ENCODE data around the gene ZNF740. TPM values are rescaled to one million over a fixed set of nuclear protein-coding genes. Genes with fewer than 3 reads are reported as not detected.
A peak's percentile ranks its signal among the peaks of the same experiment; 100 is the strongest.

ZNF740 gene
- total RNA-seq, 1 experiment from 2014 or later, result 35.8 TPM

DNA sequence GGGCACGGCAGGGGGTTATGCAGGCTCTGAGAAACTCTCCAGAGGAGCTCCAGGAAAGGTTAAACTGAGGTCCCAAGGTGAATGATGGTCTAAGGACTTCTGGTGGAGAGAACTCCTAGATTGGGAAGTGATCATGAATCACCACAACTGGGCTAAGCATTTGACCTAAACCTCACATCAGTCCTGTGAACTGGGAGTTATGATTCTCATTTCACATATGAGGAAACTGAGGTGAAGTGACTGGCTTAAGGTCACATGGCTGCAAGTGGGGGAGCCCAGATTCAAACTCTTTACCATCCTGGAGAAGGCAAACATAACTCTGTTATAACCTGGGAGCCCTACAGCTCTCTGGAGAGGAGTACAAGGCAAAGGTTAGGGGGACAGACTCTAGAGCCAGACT lies 47.3 kb downstream of the ZNF740 start:
- POLR2A ChIA-PET, result no interaction called here
- Mint-ChIP-seq H3K27ac (ENCODE audit: unreplicated experiment) (no peak overlapping the region), H3K27me3 (ENCODE audit: insufficient read depth, unreplicated experiment) (no peaks in the 10 kb centered on the region), H3K9me3 (ENCODE audit: unreplicated experiment) (no peaks in the 10 kb centered on the region), H3K36me3 (ENCODE audit: insufficient read depth, unreplicated experiment) (no peaks in the 10 kb centered on the region), H3K4me1 (ENCODE audit: low read depth, unreplicated experiment) (peaks cover 36% of the 10 kb centered on the region), H3K4me3 (ENCODE audit: unreplicated experiment) (no peak overlapping the region)
- Histone ChIP-seq H3K9me3 (no peaks in the 10 kb centered on the region), H3K4me3 (ENCODE audit: low read depth, low read length) (no peak overlapping the region), H3K36me3 (ENCODE audit: control insufficient read depth, insufficient read depth, low read length) (no peaks in the 10 kb centered on the region), H3K27me3 (replicated peaks; ENCODE audit: control insufficient read depth, insufficient read depth, low read length) (no peaks in the 10 kb centered on the region), H3K4me1 (peaks cover 30% of the 10 kb centered on the region)
- CTCF ChIA-PET, result no interaction called here
- intact Hi-C loops (cut with micrococcal nuclease; ENCODE audit: unreplicated experiment), result no loop called here
- no peak for DNase-seq
- TF ChIP-seq, protein P1, sequence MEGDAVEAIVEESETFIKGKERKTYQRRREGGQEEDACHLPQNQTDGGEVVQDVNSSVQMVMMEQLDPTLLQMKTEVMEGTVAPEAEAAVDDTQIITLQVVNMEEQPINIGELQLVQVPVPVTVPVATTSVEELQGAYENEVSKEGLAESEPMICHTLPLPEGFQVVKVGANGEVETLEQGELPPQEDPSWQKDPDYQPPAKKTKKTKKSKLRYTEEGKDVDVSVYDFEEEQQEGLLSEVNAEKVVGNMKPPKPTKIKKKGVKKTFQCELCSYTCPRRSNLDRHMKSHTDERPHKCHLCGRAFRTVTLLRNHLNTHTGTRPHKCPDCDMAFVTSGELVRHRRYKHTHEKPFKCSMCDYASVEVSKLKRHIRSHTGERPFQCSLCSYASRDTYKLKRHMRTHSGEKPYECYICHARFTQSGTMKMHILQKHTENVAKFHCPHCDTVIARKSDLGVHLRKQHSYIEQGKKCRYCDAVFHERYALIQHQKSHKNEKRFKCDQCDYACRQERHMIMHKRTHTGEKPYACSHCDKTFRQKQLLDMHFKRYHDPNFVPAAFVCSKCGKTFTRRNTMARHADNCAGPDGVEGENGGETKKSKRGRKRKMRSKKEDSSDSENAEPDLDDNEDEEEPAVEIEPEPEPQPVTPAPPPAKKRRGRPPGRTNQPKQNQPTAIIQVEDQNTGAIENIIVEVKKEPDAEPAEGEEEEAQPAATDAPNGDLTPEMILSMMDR (IDR thresholded peaks at IDR 0.05; ENCODE audit: insufficient read depth in 1 of 2, low read depth in 1 of 2, low read length in 1 of 2, severe bottlenecking in 1 of 2, unreplicated experiment in 1 of 2), result no peak
- BruUV-seq (replicated peaks), result no TSS peak

DNA sequence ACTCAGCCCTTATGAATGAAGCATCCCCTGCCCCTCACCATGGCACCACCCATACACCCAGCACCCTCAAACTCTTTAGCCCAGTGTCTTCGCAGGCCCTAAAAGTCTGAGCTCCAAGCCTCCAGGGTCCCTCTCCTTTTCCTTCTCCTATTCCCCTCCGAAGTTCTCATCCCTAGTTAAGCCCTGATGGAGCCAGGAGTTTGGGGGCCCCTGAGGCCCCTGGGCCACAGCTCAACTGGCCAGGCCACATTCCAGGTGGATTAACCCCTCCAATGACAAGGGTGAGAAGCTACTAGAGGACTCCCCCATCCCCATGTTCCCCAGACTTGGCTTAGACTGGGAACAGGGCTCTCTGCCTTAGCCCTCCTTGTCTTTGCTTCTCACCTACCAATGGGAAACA lies 48.9 kb downstream of the ZNF740 start:
- H3K27me3 ChIP-seq (replicated peaks; ENCODE audit: control insufficient read depth, insufficient read depth, low read length), result no peaks in the 10 kb centered on the region
- ChIA-PET POLR2A (no interaction called here), CTCF (no interaction called here)
- Mint-ChIP-seq H3K4me3 (ENCODE audit: unreplicated experiment) (peak overlapping the region; percentile 26), H3K27me3 (ENCODE audit: insufficient read depth, unreplicated experiment) (no peaks in the 10 kb centered on the region), H3K27ac (ENCODE audit: unreplicated experiment) (no peak overlapping the region), H3K36me3 (ENCODE audit: insufficient read depth, unreplicated experiment) (no peaks in the 10 kb centered on the region), H3K9me3 (ENCODE audit: unreplicated experiment) (no peaks in the 10 kb centered on the region), H3K4me1 (ENCODE audit: low read depth, unreplicated experiment) (peaks cover 33% of the 10 kb centered on the region)
- H3K4me3 ChIP-seq (ENCODE audit: low read depth, low read length), result no peak overlapping the region
- H3K9me3 ChIP-seq, result no peaks in the 10 kb centered on the region
- TF ChIP-seq, protein P1 (IDR thresholded peaks at IDR 0.05; ENCODE audit: insufficient read depth in 1 of 2, low read depth in 1 of 2, low read length in 1 of 2, severe bottlenecking in 1 of 2, unreplicated experiment in 1 of 2), result no peak
- intact Hi-C loops (cut with micrococcal nuclease; ENCODE audit: unreplicated experiment), result loop anchor here (1.0 kb wide), 1 partner anchor 8 kb away; no protein-coding TSS in a partner anchor
- no TSS peak for BruUV-seq (replicated peaks)
- H3K4me1 ChIP-seq, result peaks cover 33% of the 10 kb centered on the region
- H3K36me3 ChIP-seq (ENCODE audit: control insufficient read depth, insufficient read depth, low read length), result no peaks in the 10 kb centered on the region
- DNase-seq, result no peak

DNA sequence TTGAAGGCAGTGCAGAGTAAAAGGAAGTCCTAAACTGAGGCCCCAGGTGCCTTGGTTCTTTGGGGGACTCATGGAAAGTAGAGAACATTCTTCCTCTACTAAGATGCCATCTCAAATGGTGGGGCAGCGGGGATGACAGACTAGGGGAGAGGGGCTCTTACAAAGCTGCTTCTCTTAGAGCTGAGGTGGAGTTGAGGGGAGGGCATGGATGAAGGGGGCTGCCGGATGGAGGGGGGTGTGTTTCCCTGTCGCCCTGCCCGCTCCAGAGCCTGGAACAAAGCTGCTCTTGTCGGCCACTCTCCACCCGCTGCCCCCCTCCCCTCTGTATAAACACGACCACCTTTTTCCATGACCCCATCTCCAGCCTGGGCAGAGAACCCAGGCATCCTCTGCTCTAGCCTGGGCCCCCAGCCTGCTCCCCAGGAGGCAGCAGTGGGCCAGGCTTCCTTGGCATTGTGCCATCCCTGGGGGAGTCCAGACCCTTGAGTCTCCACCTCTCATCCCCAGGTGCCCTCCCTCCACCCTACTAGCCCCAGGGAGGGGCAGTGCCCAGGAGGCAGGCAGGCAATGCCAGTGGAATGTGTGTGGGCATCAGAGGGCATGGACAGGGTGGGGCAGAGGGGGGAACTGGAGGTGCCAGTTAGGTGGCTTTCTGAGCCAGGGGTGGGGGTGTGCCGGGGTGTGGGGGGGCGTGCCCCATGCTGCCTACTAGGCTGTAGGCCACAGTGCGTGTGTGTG lies 49.8 kb downstream of the ZNF740 start:
- DNase-seq, result no peak
- H3K27me3 Mint-ChIP-seq (ENCODE audit: insufficient read depth, unreplicated experiment), result no peaks in the 10 kb centered on the region
- H3K4me1 Mint-ChIP-seq (ENCODE audit: low read depth, unreplicated experiment), result peaks cover 26% of the 10 kb centered on the region
- ChIA-PET CTCF (no interaction called here), POLR2A (no interaction called here)
- no peaks in the 10 kb centered on the region for H3K36me3 Mint-ChIP-seq (ENCODE audit: insufficient read depth, unreplicated experiment)
- Histone ChIP-seq H3K4me3 (ENCODE audit: low read depth, low read length) (no peak overlapping the region), H3K27me3 (replicated peaks; ENCODE audit: control insufficient read depth, insufficient read depth, low read length) (no peaks in the 10 kb centered on the region), H3K9me3 (no peaks in the 10 kb centered on the region), H3K4me1 (peaks cover 28% of the 10 kb centered on the region), H3K36me3 (ENCODE audit: control insufficient read depth, insufficient read depth, low read length) (no peaks in the 10 kb centered on the region)
- H3K27ac Mint-ChIP-seq (ENCODE audit: unreplicated experiment), result no peak overlapping the region
- no peaks in the 10 kb centered on the region for H3K9me3 Mint-ChIP-seq (ENCODE audit: unreplicated experiment)
- intact Hi-C loops (cut with micrococcal nuclease; ENCODE audit: unreplicated experiment), result no loop called here
- no TSS peak for BruUV-seq (replicated peaks)
- peak overlapping the region; percentile 26 for H3K4me3 Mint-ChIP-seq (ENCODE audit: unreplicated experiment)
- TF ChIP-seq, protein P1 (IDR thresholded peaks at IDR 0.05; ENCODE audit: insufficient read depth in 1 of 2, low read depth in 1 of 2, low read length in 1 of 2, severe bottlenecking in 1 of 2, unreplicated experiment in 1 of 2), result no peak
